Measurements from ENCODE around the gene DGCR8.
A peak's percentile ranks its signal among the peaks of the same experiment; 100 is the strongest.

DGCR8 gene

GRCh38 chr22:20068640-20069039 is 11.4 kb upstream of the DGCR8 start:
- no peak for DNase-seq

GRCh38 chr22:20069331-20070042 is 10.6 kb upstream of the DGCR8 start:
- DNase-seq = no peak

- no peak for DNase-seq
Observed at GRCh38 chr22:20071524-20071972, 8.5 kb upstream of the DGCR8 start.

GRCh38 chr22:20076627-20077172 is 3.3 kb upstream of the DGCR8 start:
- DNase-seq = no peak

GRCh38 chr22:20080445-20080775 is 369 bp downstream of the DGCR8 start:
- DNase-seq = no peak

GRCh38 chr22:20080776-20081654 is 974 bp downstream of the DGCR8 start:
- no peak for DNase-seq

- no peak for DNase-seq
Observed at GRCh38 chr22:20083157-20083890, 3.3 kb downstream of the DGCR8 start.

GRCh38 chr22:20083891-20084546 is 4.0 kb downstream of the DGCR8 start:
- no peak for DNase-seq

GRCh38 chr22:20084547-20085413 is 4.7 kb downstream of the DGCR8 start:
- no peak for DNase-seq

- no peak for DNase-seq
Observed at GRCh38 chr22:20085651-20086050, 5.6 kb downstream of the DGCR8 start.

GRCh38 chr22:20086101-20086599 is 6.1 kb downstream of the DGCR8 start:
- no peak for DNase-seq

- DNase-seq = no peak
Observed at GRCh38 chr22:20086763-20087162, 6.7 kb downstream of the DGCR8 start.

- no peak for DNase-seq
Observed at GRCh38 chr22:20087319-20088262, 7.5 kb downstream of the DGCR8 start.

- no peak for DNase-seq
Observed at GRCh38 chr22:20088263-20088648, 8.2 kb downstream of the DGCR8 start.

GRCh38 chr22:20089226-20089976 is 9.4 kb downstream of the DGCR8 start:
- peak; percentile 14 for DNase-seq

- no peak for DNase-seq
Observed at GRCh38 chr22:20089977-20090729, 10.1 kb downstream of the DGCR8 start.

GRCh38 chr22:20090730-20091240 is 10.7 kb downstream of the DGCR8 start:
- no peak for DNase-seq

- DNase-seq = no peak
Observed at GRCh38 chr22:20091690-20092476, 11.8 kb downstream of the DGCR8 start.
